ENCODE measurements around the gene ESR2. TPM values are rescaled to one million over a fixed set of nuclear protein-coding genes. Genes with fewer than 3 reads are reported as not detected.

ESR2 gene
- total RNA-seq, 1 experiment from 2014 or later, result 87.8 TPM

DNA sequence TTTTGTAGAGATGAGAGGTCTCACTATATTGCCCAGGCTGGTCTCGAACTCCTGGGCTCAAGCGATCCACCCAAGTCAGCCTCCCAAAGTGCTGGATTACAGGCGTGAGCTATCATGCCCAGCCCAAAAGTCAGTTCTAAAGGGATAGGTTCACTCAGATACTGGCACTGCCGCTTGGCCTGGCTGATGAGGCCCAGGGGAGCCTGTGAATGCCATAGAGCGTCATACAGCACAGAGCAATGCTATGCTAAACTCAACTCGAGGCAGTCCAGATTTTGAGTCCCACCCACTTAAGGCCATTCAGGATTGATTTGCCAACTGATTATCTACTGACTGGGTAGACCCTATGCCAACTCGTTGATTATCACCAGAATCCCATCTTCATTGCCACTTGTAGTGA lies 179.4 kb downstream of the ESR2 start:
- Histone ChIP-seq H3K27me3 (ENCODE audit: low read length) (no peaks in the 10 kb centered on the region), H3K27ac (ENCODE audit: low read length) (peak overlapping the region; percentile 95), H3K9me2 (replicated peaks; ENCODE audit: insufficient read depth, low read length) (no peaks in the 10 kb centered on the region), H3K9ac (ENCODE audit: low read length) (peak overlapping the region; percentile 67), H3K4me2 (ENCODE audit: low read depth, low read length, poor library complexity, severe bottlenecking) (peak overlapping the region; percentile 83), H3K4me1 (ENCODE audit: low read length) (peaks cover 62% of the 10 kb centered on the region), H3K9me3 (ENCODE audit: low read length) (no peaks in the 10 kb centered on the region), H3K36me3 (ENCODE audit: insufficient read depth, low read length) (no peaks in the 10 kb centered on the region), H3K4me3 (ENCODE audit: low read length) (peak overlapping the region; percentile 61), H2AFZ (ENCODE audit: low read length) (peak overlapping the region; percentile 25), H4K20me1 (ENCODE audit: insufficient read depth, low read depth, low read length) (no peaks in the 10 kb centered on the region), H3K79me2 (ENCODE audit: low read length) (no peaks in the 10 kb centered on the region)
- peak; percentile 79 for DNase-seq

DNA sequence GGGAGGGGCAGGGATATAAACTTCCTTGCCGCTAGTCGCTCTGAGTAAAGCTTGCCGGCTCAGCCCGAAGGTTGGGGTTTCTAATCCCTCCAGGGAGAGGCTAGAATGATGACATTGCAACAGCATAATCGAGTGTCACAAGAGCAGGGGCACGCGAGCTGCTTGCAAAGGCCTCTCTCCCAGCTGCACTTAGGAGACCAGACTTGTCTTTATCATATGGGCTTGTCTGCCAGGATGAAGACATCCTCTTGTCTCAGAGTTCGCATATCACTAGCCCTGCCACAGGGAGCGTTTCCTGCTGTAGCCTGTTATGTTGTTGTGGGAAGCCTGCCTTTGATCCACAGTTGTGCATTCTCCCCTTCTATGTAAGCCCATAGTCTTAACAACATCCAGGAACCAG lies 180.0 kb downstream of the ESR2 start:
- H3K4me1 ChIP-seq (ENCODE audit: low read length), result peaks cover 57% of the 10 kb centered on the region
- peak overlapping the region; percentile 83 for H3K4me2 ChIP-seq (ENCODE audit: low read depth, low read length, poor library complexity, severe bottlenecking)
- peak; percentile 78 for DNase-seq
- H4K20me1 ChIP-seq (ENCODE audit: insufficient read depth, low read depth, low read length), result no peaks in the 10 kb centered on the region
- H3K9me2 ChIP-seq (replicated peaks; ENCODE audit: insufficient read depth, low read length), result no peaks in the 10 kb centered on the region
- no peaks in the 10 kb centered on the region for H3K9me3 ChIP-seq (ENCODE audit: low read length)
- no peaks in the 10 kb centered on the region for H3K27me3 ChIP-seq (ENCODE audit: low read length)
- peak overlapping the region; percentile 61 for H3K4me3 ChIP-seq (ENCODE audit: low read length)
- peak overlapping the region; percentile 25; the same call in 1 of the 2 replicates for H2AFZ ChIP-seq (ENCODE audit: low read length)
- peak overlapping the region; percentile 67 for H3K9ac ChIP-seq (ENCODE audit: low read length)
- H3K36me3 ChIP-seq (ENCODE audit: insufficient read depth, low read length), result no peaks in the 10 kb centered on the region
- peak overlapping the region; percentile 95 for H3K27ac ChIP-seq (ENCODE audit: low read length)
- no peaks in the 10 kb centered on the region for H3K79me2 ChIP-seq (ENCODE audit: low read length)

DNA sequence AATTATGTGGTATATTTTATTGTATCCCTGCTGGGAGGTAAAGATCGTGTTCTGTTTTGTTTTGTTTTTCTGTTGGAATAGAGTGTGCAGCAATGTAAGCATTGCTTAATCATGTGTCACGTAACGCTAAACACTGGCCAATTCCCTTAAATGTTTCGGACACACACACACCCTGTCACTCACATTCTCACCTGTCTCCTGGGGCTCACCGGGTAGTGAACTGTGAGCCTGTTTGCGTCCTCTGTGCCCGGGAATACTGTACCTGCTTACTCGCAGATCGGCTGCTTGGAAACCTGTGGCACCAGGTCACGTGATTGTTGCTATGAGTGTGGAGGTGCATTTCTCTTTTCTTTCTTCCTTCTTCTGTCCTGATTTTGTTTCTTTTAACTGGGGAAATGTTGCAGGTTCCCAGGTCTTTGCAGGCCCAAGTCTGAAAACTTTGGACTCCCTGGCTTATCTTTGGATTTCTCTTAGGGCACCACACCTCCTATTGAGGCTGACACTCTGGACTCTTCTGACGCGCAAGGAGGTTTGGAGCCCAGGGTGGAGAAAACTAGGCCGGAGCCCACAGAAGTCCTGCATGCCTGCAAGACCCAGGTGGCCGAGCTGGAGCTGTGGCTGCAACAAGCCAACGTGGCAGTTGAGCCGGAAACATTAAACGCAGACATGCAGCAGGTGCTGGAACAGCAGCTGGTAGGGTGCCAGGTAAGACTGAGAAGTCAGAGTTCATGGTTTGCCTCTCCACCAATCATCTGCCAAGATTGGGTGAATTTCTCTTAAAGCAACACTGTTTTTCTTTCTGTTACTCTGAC lies 181.1 kb downstream of the ESR2 start:
- H3K9me3 ChIP-seq (ENCODE audit: low read length), result no peaks in the 10 kb centered on the region
- H3K27me3 ChIP-seq (ENCODE audit: low read length), result no peaks in the 10 kb centered on the region
- peaks cover 53% of the 10 kb centered on the region for H3K4me1 ChIP-seq (ENCODE audit: low read length)
- no peaks in the 10 kb centered on the region for H3K79me2 ChIP-seq (ENCODE audit: low read length)
- no peaks in the 10 kb centered on the region for H3K36me3 ChIP-seq (ENCODE audit: insufficient read depth, low read length)
- peak overlapping the region; percentile 95 for H3K27ac ChIP-seq (ENCODE audit: low read length)
- H3K9me2 ChIP-seq (replicated peaks; ENCODE audit: insufficient read depth, low read length), result no peaks in the 10 kb centered on the region
- H3K4me2 ChIP-seq (ENCODE audit: low read depth, low read length, poor library complexity, severe bottlenecking), result peak overlapping the region; percentile 83
- H4K20me1 ChIP-seq (ENCODE audit: insufficient read depth, low read depth, low read length), result no peaks in the 10 kb centered on the region
- DNase-seq, result no peak
- no peak overlapping the region for H2AFZ ChIP-seq (ENCODE audit: low read length)
- H3K4me3 ChIP-seq (ENCODE audit: low read length), result no peak overlapping the region
- H3K9ac ChIP-seq (ENCODE audit: low read length), result peak overlapping the region; percentile 19; the same call in 1 of the 2 replicates

DNA sequence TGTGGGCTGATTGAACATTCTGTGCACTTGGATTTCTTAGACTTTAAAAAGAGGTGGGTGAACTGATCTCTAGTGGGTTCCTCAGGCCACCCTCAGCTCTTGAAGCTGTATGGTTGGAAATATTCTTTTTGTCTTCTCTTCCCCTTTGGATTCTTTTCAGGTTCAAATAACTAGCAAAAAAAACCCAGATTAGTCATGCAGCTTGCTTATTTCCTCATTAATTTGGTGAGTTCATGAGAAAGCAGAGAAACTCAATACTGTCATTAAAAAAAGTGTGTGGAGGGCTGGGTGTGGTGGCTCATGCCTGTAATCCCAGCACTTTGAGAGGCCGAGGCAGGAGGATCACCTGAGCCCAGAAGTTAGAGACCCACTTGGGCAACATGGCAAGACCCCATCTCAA lies 183.4 kb downstream of the ESR2 start:
- Histone ChIP-seq H3K4me3 (ENCODE audit: low read length) (no peak overlapping the region), H3K27ac (ENCODE audit: low read length) (no peak overlapping the region), H3K4me1 (ENCODE audit: low read length) (peaks cover 41% of the 10 kb centered on the region), H4K20me1 (ENCODE audit: insufficient read depth, low read depth, low read length) (no peaks in the 10 kb centered on the region), H2AFZ (ENCODE audit: low read length) (no peak overlapping the region), H3K4me2 (ENCODE audit: low read depth, low read length, poor library complexity, severe bottlenecking) (no peak overlapping the region), H3K9ac (ENCODE audit: low read length) (no peak overlapping the region), H3K9me3 (ENCODE audit: low read length) (no peaks in the 10 kb centered on the region), H3K9me2 (replicated peaks; ENCODE audit: insufficient read depth, low read length) (no peaks in the 10 kb centered on the region), H3K27me3 (ENCODE audit: low read length) (no peaks in the 10 kb centered on the region), H3K79me2 (ENCODE audit: low read length) (no peaks in the 10 kb centered on the region), H3K36me3 (ENCODE audit: insufficient read depth, low read length) (no peaks in the 10 kb centered on the region)
- DNase-seq, result no peak

DNA sequence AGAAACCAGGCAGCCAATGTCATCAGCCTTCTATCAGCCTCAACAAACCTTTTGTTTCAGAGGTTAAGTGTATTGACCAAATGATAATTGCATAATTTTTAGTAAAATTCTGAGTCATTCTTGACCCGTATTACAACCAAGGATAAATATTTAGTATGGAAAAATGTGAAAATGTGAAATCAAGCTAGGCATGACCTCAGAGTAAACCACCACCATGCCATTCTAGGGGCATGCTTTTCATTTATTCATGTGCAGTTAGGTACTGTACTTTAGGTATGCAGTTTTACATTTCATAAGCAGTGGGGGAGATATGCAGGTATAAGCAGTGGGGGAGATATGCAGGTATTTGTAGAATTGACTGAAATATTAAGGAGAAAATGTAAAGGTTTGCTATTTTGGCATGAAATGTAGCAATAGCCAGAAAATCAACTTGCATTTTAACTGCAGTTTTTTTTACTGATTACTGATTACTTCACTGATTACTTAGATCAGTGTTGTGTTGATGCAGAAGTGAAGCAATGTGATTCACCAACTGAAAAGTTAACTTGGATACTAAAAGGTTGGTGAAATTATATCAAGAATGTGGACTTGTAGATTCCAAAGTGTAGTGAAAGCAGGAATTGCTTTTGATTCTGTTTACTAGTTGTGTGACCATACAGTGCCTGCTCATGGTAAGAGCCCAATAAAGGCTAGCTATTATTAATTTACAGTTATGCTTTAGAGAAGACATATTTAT lies 184.2 kb downstream of the ESR2 start:
- Histone ChIP-seq H3K4me1 (ENCODE audit: low read length) (peaks cover 33% of the 10 kb centered on the region), H3K4me3 (ENCODE audit: low read length) (no peak overlapping the region), H3K27me3 (ENCODE audit: low read length) (no peaks in the 10 kb centered on the region), H3K9me2 (replicated peaks; ENCODE audit: insufficient read depth, low read length) (no peaks in the 10 kb centered on the region), H3K27ac (ENCODE audit: low read length) (no peak overlapping the region), H3K4me2 (ENCODE audit: low read depth, low read length, poor library complexity, severe bottlenecking) (no peak overlapping the region), H3K36me3 (ENCODE audit: insufficient read depth, low read length) (no peaks in the 10 kb centered on the region), H3K79me2 (ENCODE audit: low read length) (no peaks in the 10 kb centered on the region), H2AFZ (ENCODE audit: low read length) (0 out of 2 replicates have a peak overlapping the region, but pooled peaks have one; percentile 5), H3K9ac (ENCODE audit: low read length) (no peak overlapping the region), H3K9me3 (ENCODE audit: low read length) (no peaks in the 10 kb centered on the region), H4K20me1 (ENCODE audit: insufficient read depth, low read depth, low read length) (no peaks in the 10 kb centered on the region)
- DNase-seq, result no peak

DNA sequence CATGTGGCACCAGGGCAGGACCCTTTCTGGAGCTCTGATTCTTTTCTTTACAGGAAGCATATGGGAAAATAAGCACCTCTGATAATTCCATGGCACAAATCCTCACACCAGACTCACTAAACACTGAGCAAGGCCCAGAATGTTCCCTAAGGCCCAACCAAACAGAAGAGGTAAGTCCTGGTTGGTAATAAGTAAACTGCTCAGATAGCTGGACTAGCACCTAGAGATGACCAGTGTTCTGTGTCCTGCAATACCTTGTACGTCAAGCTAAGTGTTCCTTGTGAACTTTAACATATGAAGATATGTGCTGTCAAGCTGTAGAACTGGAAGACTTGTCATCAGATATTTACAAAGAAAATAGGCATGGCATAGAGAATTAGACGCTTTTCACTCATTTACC lies 186.7 kb downstream of the ESR2 start:
- H3K4me3 ChIP-seq (ENCODE audit: low read length), result no peak overlapping the region
- no peaks in the 10 kb centered on the region for H3K36me3 ChIP-seq (ENCODE audit: insufficient read depth, low read length)
- H3K9me2 ChIP-seq (replicated peaks; ENCODE audit: insufficient read depth, low read length), result no peaks in the 10 kb centered on the region
- 0 out of 2 replicates have a peak, but pooled peaks cover 2% of the 10 kb centered on the region for H3K27me3 ChIP-seq (ENCODE audit: low read length)
- H3K27ac ChIP-seq (ENCODE audit: low read length), result no peak overlapping the region
- H3K9ac ChIP-seq (ENCODE audit: low read length), result no peak overlapping the region
- no peaks in the 10 kb centered on the region for H3K9me3 ChIP-seq (ENCODE audit: low read length)
- no peak overlapping the region for H3K4me2 ChIP-seq (ENCODE audit: low read depth, low read length, poor library complexity, severe bottlenecking)
- no peak overlapping the region for H2AFZ ChIP-seq (ENCODE audit: low read length)
- H4K20me1 ChIP-seq (ENCODE audit: insufficient read depth, low read depth, low read length), result no peaks in the 10 kb centered on the region
- no peaks in the 10 kb centered on the region for H3K79me2 ChIP-seq (ENCODE audit: low read length)
- peaks cover 22% of the 10 kb centered on the region for H3K4me1 ChIP-seq (ENCODE audit: low read length)
- no peak for DNase-seq

DNA sequence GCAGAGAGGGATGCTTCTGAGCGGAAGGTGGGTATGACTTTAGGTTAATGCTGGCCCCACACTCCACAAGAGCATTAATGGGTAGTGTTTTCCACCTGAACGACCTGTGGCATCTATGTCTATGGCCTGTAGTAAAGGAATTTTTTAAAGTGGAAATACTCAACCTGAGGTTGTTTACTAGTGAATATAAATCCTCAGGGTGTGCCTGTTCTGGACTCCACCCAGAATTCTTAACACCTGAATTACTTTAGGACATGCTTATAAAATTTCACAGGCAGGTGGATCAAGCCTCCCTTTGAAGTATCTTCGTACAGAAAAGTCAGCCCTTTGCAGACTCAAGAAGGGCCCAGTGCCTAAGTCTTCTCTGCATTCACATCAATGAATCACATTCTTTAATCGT lies 196.1 kb downstream of the ESR2 start:
- Histone ChIP-seq H3K9me2 (replicated peaks; ENCODE audit: insufficient read depth, low read length) (no peaks in the 10 kb centered on the region), H3K79me2 (ENCODE audit: low read length) (no peaks in the 10 kb centered on the region), H2AFZ (ENCODE audit: low read length) (no peak overlapping the region), H3K4me1 (ENCODE audit: low read length) (peaks cover 33% of the 10 kb centered on the region), H3K4me2 (ENCODE audit: low read depth, low read length, poor library complexity, severe bottlenecking) (no peak overlapping the region), H3K36me3 (ENCODE audit: insufficient read depth, low read length) (no peaks in the 10 kb centered on the region), H3K9ac (ENCODE audit: low read length) (no peak overlapping the region), H3K27ac (ENCODE audit: low read length) (no peak overlapping the region), H4K20me1 (ENCODE audit: insufficient read depth, low read depth, low read length) (no peaks in the 10 kb centered on the region), H3K27me3 (ENCODE audit: low read length) (no peaks in the 10 kb centered on the region), H3K4me3 (ENCODE audit: low read length) (no peak overlapping the region), H3K9me3 (ENCODE audit: low read length) (no peaks in the 10 kb centered on the region)
- no peak for DNase-seq

DNA sequence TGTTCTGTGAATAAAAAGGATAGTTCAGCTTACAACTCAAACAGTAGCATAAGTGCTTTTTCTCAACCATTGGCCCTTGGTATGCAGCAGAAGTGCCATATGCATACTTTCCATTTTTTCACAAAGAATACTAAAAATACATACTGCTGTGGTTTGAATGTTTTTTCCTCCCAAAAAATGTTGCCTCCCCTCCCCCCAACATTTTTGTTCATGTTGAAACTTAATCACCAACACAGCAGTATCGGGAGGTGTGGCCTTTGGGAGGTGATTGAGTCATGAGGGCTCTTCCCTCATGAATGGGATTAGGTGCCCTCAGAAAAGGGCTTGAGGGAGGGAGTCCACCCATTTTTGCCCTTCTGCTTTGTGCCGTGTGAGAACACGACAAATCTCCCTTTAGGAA lies 198.6 kb downstream of the ESR2 start:
- Histone ChIP-seq H3K9me3 (ENCODE audit: low read length) (no peaks in the 10 kb centered on the region), H3K9me2 (replicated peaks; ENCODE audit: insufficient read depth, low read length) (no peaks in the 10 kb centered on the region), H3K4me3 (ENCODE audit: low read length) (no peak overlapping the region), H3K79me2 (ENCODE audit: low read length) (no peaks in the 10 kb centered on the region), H4K20me1 (ENCODE audit: insufficient read depth, low read depth, low read length) (no peaks in the 10 kb centered on the region), H2AFZ (ENCODE audit: low read length) (no peak overlapping the region), H3K4me1 (ENCODE audit: low read length) (peaks cover 8% of the 10 kb centered on the region), H3K4me2 (ENCODE audit: low read depth, low read length, poor library complexity, severe bottlenecking) (no peak overlapping the region), H3K27me3 (ENCODE audit: low read length) (no peaks in the 10 kb centered on the region), H3K9ac (ENCODE audit: low read length) (no peak overlapping the region), H3K36me3 (ENCODE audit: insufficient read depth, low read length) (no peaks in the 10 kb centered on the region), H3K27ac (ENCODE audit: low read length) (no peak overlapping the region)
- no peak for DNase-seq

Measured in Karpas-422 (cell line).